HG03280 (cell line): Measurements from ENCODE around the gene ELMOD1.
"Not testable (repeated sequence)": the region's sequence is repeated elsewhere in the genome, so short reads cannot be mapped to it uniquely, and the experiment has no call there.

Experiments
- ATAC-seq: cut with Tn5 transposase; IDR thresholded peaks from one replicate; pipeline ENCODE4 v1.9.1; 2021; ENCODE audit warnings: mild to moderate bottlenecking, moderate library complexity; ENCODE audit not compliant: unreplicated experiment

Gene ELMOD1

GRCh38 chr11:107590460-107591377 lies at the start of gene ELMOD1:
TSS of gene ELMOD1 (plus strand) at chr11:107591147. CDS start at chr11:107618190, 27,043 bp downstream.
- peak; percentile 45 for ATAC-seq

- ATAC-seq, result no peak
These were observed 45.8 kb upstream of the ELMOD1 start for GRCh38 chr11:107545101-107545514.

- ATAC-seq, result no peak
These were observed 43.0 kb upstream of the ELMOD1 start for GRCh38 chr11:107547961-107548360.

GRCh38 chr11:107549253-107549953 lies 41.5 kb upstream of the ELMOD1 start:
- ATAC-seq, result peak; percentile 66

GRCh38 chr11:107549954-107550285 lies 41.0 kb upstream of the ELMOD1 start:
- ATAC-seq, result no peak

GRCh38 chr11:107550304-107550703 lies 40.6 kb upstream of the ELMOD1 start:
- no peak for ATAC-seq

GRCh38 chr11:107561688-107562087 lies 29.3 kb upstream of the ELMOD1 start:
- ATAC-seq, result no peak

- ATAC-seq, result no peak
These were observed 28.2 kb upstream of the ELMOD1 start for GRCh38 chr11:107562647-107563208.

GRCh38 chr11:107563702-107564101 lies 27.2 kb upstream of the ELMOD1 start:
- ATAC-seq, result peak; percentile 36

GRCh38 chr11:107564877-107565218 lies 26.1 kb upstream of the ELMOD1 start:
- no peak for ATAC-seq

- ATAC-seq, result peak; percentile 81
These were observed 25.6 kb upstream of the ELMOD1 start, which contains the start of gene ALKBH8 for GRCh38 chr11:107565219-107565937. TSS of gene ALKBH8 (minus strand) at chr11:107565735. CDS start at chr11:107560893, 4,842 bp downstream.

GRCh38 chr11:107565955-107566501 lies 24.9 kb upstream of the ELMOD1 start:
- peak; percentile 0 for ATAC-seq

GRCh38 chr11:107566569-107566968 lies 24.4 kb upstream of the ELMOD1 start:
- ATAC-seq, result no peak

GRCh38 chr11:107567739-107568335 lies 23.1 kb upstream of the ELMOD1 start:
- ATAC-seq, result no peak

GRCh38 chr11:107570015-107570414 lies 20.9 kb upstream of the ELMOD1 start:
- ATAC-seq, result no peak

GRCh38 chr11:107573438-107573837 lies 17.5 kb upstream of the ELMOD1 start:
- ATAC-seq, result no peak

GRCh38 chr11:107576497-107577345 lies 14.2 kb upstream of the ELMOD1 start:
- ATAC-seq, result not testable (repeated sequence)

GRCh38 chr11:107577346-107577711 lies 13.6 kb upstream of the ELMOD1 start:
- ATAC-seq, result no peak

GRCh38 chr11:107579169-107579568 lies 11.8 kb upstream of the ELMOD1 start:
- not testable (repeated sequence) for ATAC-seq
